Stimulated activated CD4-positive, alpha-beta T cell treated with anti-CD3 and anti-CD28 coated beads, Interleukin-4, amount 100 ng/mL, for 48 hours (primary cell): ENCODE measurements around the gene SERF1B.
"Not testable (repeated sequence)": the region's sequence is repeated elsewhere in the genome, so short reads cannot be mapped to it uniquely, and the experiment has no call there.

Source experiments
- DNase-seq, 2 donors: peaks; one replicate each; pipeline ENCODE4 v3.0.0-alpha.2; 2020; ENCODE audit warnings: low read depth in 2 of 2

SERF1B gene

DNA sequence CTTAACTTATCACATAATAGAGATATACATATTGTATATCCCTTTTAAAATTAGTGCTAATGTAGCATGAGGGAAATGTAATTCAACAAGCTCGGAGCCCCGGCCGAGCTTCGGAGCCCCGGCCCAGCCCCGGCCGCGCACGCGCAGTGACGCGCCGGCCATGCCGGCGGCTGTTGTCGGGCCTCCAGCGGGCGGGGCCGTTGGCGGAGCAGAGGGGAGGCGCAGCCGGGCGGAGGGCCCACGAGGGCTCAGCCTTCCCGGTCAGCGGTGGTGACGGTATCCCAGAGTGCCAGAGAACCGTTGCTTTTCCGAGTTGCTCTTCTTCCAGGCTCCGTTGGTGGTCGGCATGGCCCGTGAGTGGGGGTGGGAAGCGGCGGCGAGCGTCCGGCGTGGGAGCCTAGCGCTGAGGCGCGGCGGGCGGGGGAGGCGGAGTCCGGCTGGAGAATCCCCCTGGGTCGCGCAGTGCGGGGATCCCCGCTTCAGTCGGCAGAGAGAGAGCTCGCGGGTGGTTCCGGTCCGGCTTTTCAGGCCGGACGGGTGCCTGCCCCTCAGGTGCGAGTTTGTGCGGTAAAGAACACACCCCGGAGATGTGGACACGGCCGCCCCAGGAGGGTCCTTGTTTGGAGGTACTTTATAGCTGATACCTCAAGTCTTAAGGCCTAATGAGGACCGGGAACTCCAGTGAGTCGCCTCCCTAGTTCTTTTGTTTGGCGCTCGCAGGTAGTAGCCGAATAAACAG lies at the start of gene SERF1B:
SERF1B (plus strand) TSS at position 146 of the 739 bp plus-strand sequence; CDS start at position 347, 201 bp downstream.
- DNase-seq = not testable (repeated sequence)

- not testable (repeated sequence) for DNase-seq
Measured at GRCh38 chr5:69991713-69992112, 33.3 kb upstream of the SERF1B start.

- not testable (repeated sequence) for DNase-seq
Measured at GRCh38 chr5:69995535-69995934, 29.5 kb upstream of the SERF1B start.

DNA sequence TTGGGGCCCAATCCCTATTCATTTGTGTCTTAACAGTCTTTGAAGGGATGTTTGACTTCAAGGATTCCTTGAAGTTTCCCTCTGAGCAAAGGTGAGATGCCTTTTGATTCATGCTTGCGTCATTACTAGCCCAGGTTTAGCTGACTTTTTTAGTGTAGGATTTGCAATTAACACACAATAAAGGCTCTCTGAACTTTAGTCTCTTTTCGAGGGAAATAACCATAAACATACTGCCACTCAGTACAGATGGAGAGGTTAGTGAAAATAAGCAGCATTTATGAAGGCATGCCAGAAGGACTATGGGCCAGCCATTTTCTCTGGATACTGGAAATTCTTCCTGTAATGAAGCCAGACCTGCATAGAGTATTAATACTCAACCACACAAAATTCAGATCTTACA lies 4.4 kb upstream of the SERF1B start:
- DNase-seq = not testable (repeated sequence)

GRCh38 chr5:70025845-70026145 lies 744 bp downstream of the SERF1B start:
- not testable (repeated sequence) for DNase-seq

DNA sequence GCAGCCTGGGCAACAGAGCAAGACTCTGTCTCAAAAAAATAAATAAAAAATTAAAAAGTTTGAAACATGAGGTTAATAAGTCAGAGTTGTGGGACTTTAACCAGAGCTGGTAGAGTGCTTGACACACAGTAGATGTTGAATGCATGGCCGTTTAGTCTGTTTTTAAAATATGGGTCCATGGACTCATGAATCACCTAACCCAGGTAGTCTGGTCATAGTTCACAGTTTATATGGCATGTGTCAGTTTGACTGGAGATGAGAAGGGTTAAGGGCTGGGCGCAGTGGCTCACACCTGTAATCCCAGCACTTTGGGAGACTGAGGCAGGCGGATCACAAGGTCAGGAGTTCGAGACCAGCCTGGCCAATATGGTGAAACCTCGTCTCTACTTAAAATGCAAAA lies 6.2 kb downstream of the SERF1B start:
- not testable (repeated sequence) for DNase-seq

DNA sequence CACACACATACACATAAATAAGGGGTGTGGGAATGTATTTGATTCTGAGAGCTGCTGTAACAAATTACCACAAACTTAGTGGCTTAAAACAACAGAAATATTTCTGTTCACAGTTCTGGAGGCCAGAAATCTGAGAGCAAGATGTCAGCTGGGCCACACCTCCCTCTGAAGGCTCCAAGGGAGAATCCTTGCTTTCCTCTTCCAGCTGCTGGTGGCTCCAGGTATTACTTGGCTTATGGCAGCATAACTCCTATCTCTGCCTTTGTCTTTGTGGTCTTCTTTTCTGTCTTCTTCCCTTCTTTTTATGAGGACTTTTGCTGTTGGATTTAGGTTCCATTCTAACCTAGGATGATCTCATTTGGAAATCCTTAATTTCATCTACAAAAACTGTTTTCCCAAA lies 16.4 kb downstream of the SERF1B start:
- DNase-seq = not testable (repeated sequence)

DNA sequence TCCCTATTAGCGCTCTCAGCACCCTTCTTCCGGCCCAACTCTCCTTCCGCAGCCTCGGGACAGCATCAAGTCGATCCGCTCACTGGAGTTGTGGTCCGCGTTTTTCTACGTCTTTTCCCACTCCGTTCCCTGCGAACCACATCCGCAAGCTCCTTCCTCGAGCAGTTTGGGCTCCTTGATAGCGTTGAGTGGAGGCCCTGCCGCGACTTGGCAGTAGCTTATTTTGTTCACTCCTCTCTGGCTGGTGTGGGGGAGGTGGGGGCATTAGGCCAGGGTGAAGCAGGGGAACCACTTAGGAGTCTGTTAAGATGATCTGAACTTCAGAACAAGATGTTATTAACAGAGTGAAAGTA lies 24.7 kb downstream of the SERF1B start:
- not testable (repeated sequence) for DNase-seq

GRCh38 chr5:70056289-70056942 lies 31.4 kb downstream of the SERF1B start:
- not testable (repeated sequence) for DNase-seq

GRCh38 chr5:70057140-70057539 lies 32.1 kb downstream of the SERF1B start:
- DNase-seq = not testable (repeated sequence)

DNA sequence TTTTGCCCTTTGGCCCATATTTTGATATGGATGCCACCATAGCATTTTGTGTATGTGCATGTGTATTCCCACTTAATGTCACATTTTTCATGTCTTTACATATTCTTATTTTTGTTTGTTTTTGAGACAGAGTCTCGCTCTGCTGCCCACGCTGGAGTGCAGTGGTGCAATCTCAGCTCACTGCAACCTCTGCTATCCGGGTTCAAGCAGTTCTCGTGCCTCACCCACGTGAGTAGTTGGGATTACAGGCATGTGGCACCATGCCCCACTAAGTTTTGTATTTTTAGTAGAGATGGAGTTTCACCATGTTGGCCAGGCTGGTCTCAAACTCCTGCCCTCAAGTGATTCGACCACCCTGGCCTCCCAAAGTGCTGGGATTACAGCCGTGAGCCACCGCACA lies 52.6 kb downstream of the SERF1B start:
- not testable (repeated sequence) for DNase-seq

DNA sequence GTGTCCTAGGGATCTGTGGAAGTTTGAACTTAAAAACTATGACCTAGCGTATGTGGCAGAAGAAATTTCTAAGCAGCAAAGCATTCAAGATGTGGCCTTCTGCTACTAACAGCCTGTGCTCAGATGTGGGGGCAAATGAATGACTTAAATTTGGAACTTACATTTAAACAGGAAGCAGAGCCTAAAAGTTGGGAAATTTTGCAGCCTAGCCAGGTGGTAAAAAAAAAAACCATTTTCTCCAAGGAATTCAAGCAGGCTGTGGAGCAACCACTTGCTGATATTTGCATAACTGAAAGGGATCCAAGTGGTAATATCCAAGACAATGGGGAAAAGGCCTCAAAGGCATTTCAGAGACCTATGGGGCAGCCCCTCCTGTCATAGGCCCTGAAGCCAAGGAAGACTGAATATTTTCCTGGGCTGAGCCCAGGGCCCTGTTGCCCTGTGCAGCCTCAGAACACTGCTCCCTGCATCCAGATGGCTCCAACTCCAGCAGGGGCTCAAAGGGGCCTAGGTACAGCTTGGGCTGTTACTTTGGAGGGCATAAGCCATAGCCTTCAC lies 63.9 kb downstream of the SERF1B start:
- DNase-seq = not testable (repeated sequence)

- DNase-seq = not testable (repeated sequence)
Measured at GRCh38 chr5:70091776-70092175, 66.7 kb downstream of the SERF1B start.
